ENCODE measurements around the gene IL6ST. TPM values are rescaled to one million over a fixed set of nuclear protein-coding genes. Genes with fewer than 3 reads are reported as not detected.
"Not testable (repeated sequence)": the region's sequence is repeated elsewhere in the genome, so short reads cannot be mapped to it uniquely, and the experiment has no call there.

The IL6ST gene
- total RNA-seq, 1 experiment from 2014 or later: 60.2 TPM

- no peaks in the 10 kb centered on the region for H3F3A ChIP-seq (ENCODE audit: insufficient read depth, low read depth)
- POLR2A ChIA-PET (ENCODE audit: unreplicated experiment): interaction anchor here (0.7 kb wide), 1 partner anchor 78 kb away, joined by 3 read pairs; no protein-coding TSS in a partner anchor
- no peaks in the 10 kb centered on the region for H3K9me2 ChIP-seq (ENCODE audit: insufficient read depth)
- 0 out of 2 replicates have a peak, but pooled peaks cover 2% of the 10 kb centered on the region for H3K4me1 ChIP-seq (replicated peaks; ENCODE audit: insufficient read depth)
- H3K27me3 ChIP-seq (ENCODE audit: insufficient read depth, low read depth): no peaks in the 10 kb centered on the region
- DNase-seq: no peak
- no peaks in the 10 kb centered on the region for H3K9me3 ChIP-seq (ENCODE audit: insufficient read depth, low read depth)
- no TSS peak for BruUV-seq (replicated peaks)
- no peak overlapping the region for H3K4me3 ChIP-seq
- CTCF ChIA-PET: no interaction called here
- H3K36me3 ChIP-seq (ENCODE audit: low read depth): no peaks in the 10 kb centered on the region
- H3K4me2 ChIP-seq: no peak overlapping the region
- H3K79me2 ChIP-seq (ENCODE audit: low read depth): no peaks in the 10 kb centered on the region
- H4K20me1 ChIP-seq (ENCODE audit: insufficient read depth): no peaks in the 10 kb centered on the region
- no peak overlapping the region for H2AFZ ChIP-seq
- no peak for TF ChIP-seq EZH2 (IDR thresholded peaks at IDR 0.05; ENCODE audit: low read depth)
- TF ChIP-seq, protein P1, sequence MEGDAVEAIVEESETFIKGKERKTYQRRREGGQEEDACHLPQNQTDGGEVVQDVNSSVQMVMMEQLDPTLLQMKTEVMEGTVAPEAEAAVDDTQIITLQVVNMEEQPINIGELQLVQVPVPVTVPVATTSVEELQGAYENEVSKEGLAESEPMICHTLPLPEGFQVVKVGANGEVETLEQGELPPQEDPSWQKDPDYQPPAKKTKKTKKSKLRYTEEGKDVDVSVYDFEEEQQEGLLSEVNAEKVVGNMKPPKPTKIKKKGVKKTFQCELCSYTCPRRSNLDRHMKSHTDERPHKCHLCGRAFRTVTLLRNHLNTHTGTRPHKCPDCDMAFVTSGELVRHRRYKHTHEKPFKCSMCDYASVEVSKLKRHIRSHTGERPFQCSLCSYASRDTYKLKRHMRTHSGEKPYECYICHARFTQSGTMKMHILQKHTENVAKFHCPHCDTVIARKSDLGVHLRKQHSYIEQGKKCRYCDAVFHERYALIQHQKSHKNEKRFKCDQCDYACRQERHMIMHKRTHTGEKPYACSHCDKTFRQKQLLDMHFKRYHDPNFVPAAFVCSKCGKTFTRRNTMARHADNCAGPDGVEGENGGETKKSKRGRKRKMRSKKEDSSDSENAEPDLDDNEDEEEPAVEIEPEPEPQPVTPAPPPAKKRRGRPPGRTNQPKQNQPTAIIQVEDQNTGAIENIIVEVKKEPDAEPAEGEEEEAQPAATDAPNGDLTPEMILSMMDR (conservative IDR thresholded peaks at IDR 0.05): no peak
- intact Hi-C loops (cut with micrococcal nuclease; ENCODE audit: unreplicated experiment): no loop called here
- no peak overlapping the region for H3K27ac ChIP-seq
Measured at GRCh38 chr5:56018832-56019231, 24.1 kb upstream of the IL6ST start.

GRCh38 chr5:56014701-56015100 lies 19.9 kb upstream of the IL6ST start:
- H3K9me2 ChIP-seq (ENCODE audit: insufficient read depth); intact Hi-C loops (cut with micrococcal nuclease; ENCODE audit: unreplicated experiment); H4K20me1 ChIP-seq (ENCODE audit: insufficient read depth); H3K4me2 ChIP-seq; H3K9me3 ChIP-seq (ENCODE audit: insufficient read depth, low read depth); H3K27me3 ChIP-seq (ENCODE audit: insufficient read depth, low read depth); H2AFZ ChIP-seq; BruUV-seq (replicated peaks); POLR2A ChIA-PET (ENCODE audit: unreplicated experiment); H3K27ac ChIP-seq; DNase-seq; H3K79me2 ChIP-seq (ENCODE audit: low read depth); H3K36me3 ChIP-seq (ENCODE audit: low read depth); CTCF ChIA-PET; H3K4me3 ChIP-seq: not testable (repeated sequence)
- Histone ChIP-seq H3K4me1 (replicated peaks; ENCODE audit: insufficient read depth) (peaks cover 13% of the 10 kb centered on the region), H3F3A (ENCODE audit: insufficient read depth, low read depth) (peaks cover 13% of the 10 kb centered on the region; the same call in 1 of the 2 replicates)

DNA sequence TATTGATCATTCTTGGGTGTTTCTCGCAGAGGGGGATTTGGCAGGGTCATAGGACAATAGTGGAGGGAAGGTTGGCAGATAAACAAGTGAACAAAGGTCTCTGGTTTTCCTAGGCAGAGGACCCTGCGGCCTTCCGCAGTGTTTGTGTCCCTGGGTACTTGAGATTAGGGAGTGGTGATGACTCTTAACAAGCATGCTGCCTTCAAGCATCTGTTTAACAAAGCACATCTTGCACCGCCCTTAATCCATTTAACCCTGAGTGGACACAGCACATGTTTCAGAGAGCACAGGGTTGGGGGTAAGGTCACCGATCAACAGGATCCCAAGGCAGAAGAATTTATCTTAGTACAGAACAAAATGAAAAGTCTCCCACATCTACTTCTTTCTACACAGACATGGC lies 19.2 kb upstream of the IL6ST start:
- H3K4me3 ChIP-seq; DNase-seq; H3K9me3 ChIP-seq (ENCODE audit: insufficient read depth, low read depth); H3K36me3 ChIP-seq (ENCODE audit: low read depth); POLR2A ChIA-PET (ENCODE audit: unreplicated experiment); H2AFZ ChIP-seq; intact Hi-C loops (cut with micrococcal nuclease; ENCODE audit: unreplicated experiment); H3K4me2 ChIP-seq; BruUV-seq (replicated peaks); CTCF ChIA-PET; H4K20me1 ChIP-seq (ENCODE audit: insufficient read depth); H3K27ac ChIP-seq; H3K79me2 ChIP-seq (ENCODE audit: low read depth); H3K27me3 ChIP-seq (ENCODE audit: insufficient read depth, low read depth); H3K9me2 ChIP-seq (ENCODE audit: insufficient read depth): not testable (repeated sequence)
- Histone ChIP-seq H3F3A (ENCODE audit: insufficient read depth, low read depth) (peaks cover 13% of the 10 kb centered on the region; the same call in 1 of the 2 replicates), H3K4me1 (replicated peaks; ENCODE audit: insufficient read depth) (peaks cover 13% of the 10 kb centered on the region)

DNA sequence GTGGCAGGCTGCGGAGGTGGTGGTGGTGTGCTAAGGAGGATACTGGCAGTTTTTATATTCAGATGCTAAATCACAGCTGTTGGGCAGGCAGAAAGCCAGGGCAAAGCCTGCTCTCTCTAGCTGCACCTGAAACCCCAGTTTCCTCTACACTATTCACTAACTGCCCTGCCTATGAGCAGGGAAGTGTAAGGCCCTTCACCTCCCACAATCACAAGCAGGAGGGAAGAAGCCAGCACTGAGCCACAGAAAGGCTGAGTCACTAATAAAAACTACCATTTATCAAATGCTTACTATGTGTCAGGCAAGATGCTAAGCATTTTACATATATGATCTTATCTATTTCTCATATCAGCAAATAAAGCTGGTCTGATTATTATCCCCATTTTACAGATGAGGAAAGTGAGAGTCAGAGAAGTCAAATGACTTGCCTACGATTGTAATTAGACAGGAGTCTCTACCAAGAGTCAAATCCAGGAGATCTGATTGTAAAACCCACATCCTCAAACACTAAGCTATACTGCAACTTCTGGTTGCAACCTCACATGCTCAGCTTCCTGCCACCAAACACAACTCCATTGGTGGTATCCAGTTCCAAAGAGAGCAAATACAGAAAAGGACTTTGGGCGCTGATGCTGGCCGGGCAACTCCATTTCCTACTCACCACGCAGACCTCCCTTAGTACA lies 17.7 kb upstream of the IL6ST start:
- H3K27ac ChIP-seq: peak overlapping the region; percentile 56
- H4K20me1 ChIP-seq (ENCODE audit: insufficient read depth): no peaks in the 10 kb centered on the region
- CTCF ChIA-PET: no interaction called here
- intact Hi-C loops (cut with micrococcal nuclease; ENCODE audit: unreplicated experiment): no loop called here
- POLR2A ChIA-PET (ENCODE audit: unreplicated experiment): no interaction called here
- H3K27me3 ChIP-seq (ENCODE audit: insufficient read depth, low read depth): no peaks in the 10 kb centered on the region
- no peaks in the 10 kb centered on the region for H3K79me2 ChIP-seq (ENCODE audit: low read depth)
- H3K4me2 ChIP-seq: no peak overlapping the region
- no peaks in the 10 kb centered on the region for H3K9me2 ChIP-seq (ENCODE audit: insufficient read depth)
- H3F3A ChIP-seq (ENCODE audit: insufficient read depth, low read depth): peaks cover 17% of the 10 kb centered on the region; the same call in 1 of the 2 replicates
- BruUV-seq (replicated peaks): no TSS peak
- H2AFZ ChIP-seq: no peak overlapping the region
- TF ChIP-seq, protein P1 (conservative IDR thresholded peaks at IDR 0.05): no peak
- no peak for TF ChIP-seq EZH2 (IDR thresholded peaks at IDR 0.05; ENCODE audit: low read depth)
- DNase-seq: peak in 1 of 2 experiments; percentile 56
- no peaks in the 10 kb centered on the region for H3K36me3 ChIP-seq (ENCODE audit: low read depth)
- H3K4me1 ChIP-seq (replicated peaks; ENCODE audit: insufficient read depth): peaks cover 13% of the 10 kb centered on the region
- no peak overlapping the region for H3K4me3 ChIP-seq
- H3K9me3 ChIP-seq (ENCODE audit: insufficient read depth, low read depth): no peaks in the 10 kb centered on the region; the same call in 1 of the 2 replicates

Measured in PC-9 (cell line).